H1 (cell line): ENCODE data around the gene FMNL2. TPM values are rescaled to one million over a fixed set of nuclear protein-coding genes. Genes with fewer than 3 reads are reported as not detected.

Experiments
- BRCA1 ChIP-seq: IDR thresholded peaks from 2 replicates; pipeline ENCODE4 v1.6.1; 2012; ENCODE audit warnings: low read depth, low read length, improper control_type of control experiment
- CEBPB ChIP-seq: IDR thresholded peaks from 2 replicates; pipeline ENCODE4 v1.6.1; 2012; ENCODE audit warnings: low read depth, low read length
- CREB1 ChIP-seq: IDR thresholded peaks from 2 replicates; pipeline ENCODE4 v1.6.1; 2012; ENCODE audit warnings: inconsistent platforms
- E2F6 ChIP-seq: IDR thresholded peaks from 2 replicates; pipeline ENCODE4 v1.6.1; 2012; ENCODE audit warnings: inconsistent platforms
- SIN3A ChIP-seq, 2 experiments: IDR thresholded peaks in 1 of 2; conservative IDR thresholded peaks in 1 of 2; 2 replicates each; pipeline ENCODE4 v1.6.1; 2011 to 2012; ENCODE audit warnings: low read length in 2 of 2, improper control_type of control experiment in 1 of 2, low read depth in 1 of 2, mild to moderate bottlenecking in 1 of 2
- SIRT6 ChIP-seq: IDR thresholded peaks from one replicate; pipeline ENCODE4 v1.7.1; 2012; ENCODE audit warnings: low read length, inconsistent platforms
- polyA plus RNA-seq, 7 experiments: library from polyadenylated mRNA; depleted of rRNA in 3 of 7; stranded (reverse) in 5 of 7; unstranded in 2 of 7; fragments of >200 nt in 5 of 7; fragments of 200-250 nt in 2 of 7; gene quantifications; 1 replicate in 5 of 7; 2 replicates in 1 of 7; 4 replicates in 1 of 7; pipeline versions ENCODE4 v1.2.1 to v1.2.3, GENCODE V29; 2011 to 2013; ENCODE audit warnings: missing spikeins in 2 of 7, mixed read lengths in 2 of 7
- total RNA-seq: library from RNA; stranded (reverse); fragmentation: NEBNext Ultra II Directional; extraction: Animal tissue kit (Norgen Biotek cat#: 25700); gene quantifications from 2 replicates; pipeline ENCODE4 v1.2.1, GENCODE V29; 2021

Gene FMNL2
- total and polyA plus RNA-seq, 2 of the 8 experiments (the other 6 are each of a cell fraction or from before 2014, with no cell fraction given): 15.5 to 45.1 TPM

GRCh38 chr2:152432206-152432653 is 97.3 kb downstream of the FMNL2 start (continued):
- TF ChIP-seq SIN3A (conservative IDR thresholded peaks at IDR 0.05 in 1 of 2, IDR thresholded peaks at IDR 0.05 in 1 of 2; ENCODE audit: low read depth in 1 of 2, low read length in 2 of 2) (no peak), E2F6 (no peak), CEBPB (no peak), BRCA1 (no peak), SIRT6 (no peak), CREB1 (no peak)
